Measurements from ENCODE around the gene OR2W3.

DNA sequence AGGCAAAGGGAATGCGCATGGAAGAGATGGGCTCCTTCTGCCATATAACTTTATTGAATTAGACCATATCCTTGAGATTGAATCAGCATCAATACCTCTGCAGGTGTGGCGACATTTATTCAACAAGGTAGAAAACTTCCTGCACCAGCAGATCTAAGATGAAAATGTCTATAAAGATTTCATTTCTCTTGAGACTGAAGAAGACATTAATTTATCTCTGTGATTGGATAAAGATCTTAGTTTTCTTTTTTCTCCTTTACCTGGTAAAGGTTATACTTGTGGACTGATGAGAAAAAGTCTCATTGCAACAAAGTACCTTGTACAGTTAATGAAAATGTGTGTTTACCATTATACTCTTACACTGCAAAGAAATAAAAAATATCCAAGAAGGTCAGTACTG lies 24.6 kb downstream of the OR2W3 start, which contains the start of gene OR2T8:
- TF ChIP-seq, protein P1, sequence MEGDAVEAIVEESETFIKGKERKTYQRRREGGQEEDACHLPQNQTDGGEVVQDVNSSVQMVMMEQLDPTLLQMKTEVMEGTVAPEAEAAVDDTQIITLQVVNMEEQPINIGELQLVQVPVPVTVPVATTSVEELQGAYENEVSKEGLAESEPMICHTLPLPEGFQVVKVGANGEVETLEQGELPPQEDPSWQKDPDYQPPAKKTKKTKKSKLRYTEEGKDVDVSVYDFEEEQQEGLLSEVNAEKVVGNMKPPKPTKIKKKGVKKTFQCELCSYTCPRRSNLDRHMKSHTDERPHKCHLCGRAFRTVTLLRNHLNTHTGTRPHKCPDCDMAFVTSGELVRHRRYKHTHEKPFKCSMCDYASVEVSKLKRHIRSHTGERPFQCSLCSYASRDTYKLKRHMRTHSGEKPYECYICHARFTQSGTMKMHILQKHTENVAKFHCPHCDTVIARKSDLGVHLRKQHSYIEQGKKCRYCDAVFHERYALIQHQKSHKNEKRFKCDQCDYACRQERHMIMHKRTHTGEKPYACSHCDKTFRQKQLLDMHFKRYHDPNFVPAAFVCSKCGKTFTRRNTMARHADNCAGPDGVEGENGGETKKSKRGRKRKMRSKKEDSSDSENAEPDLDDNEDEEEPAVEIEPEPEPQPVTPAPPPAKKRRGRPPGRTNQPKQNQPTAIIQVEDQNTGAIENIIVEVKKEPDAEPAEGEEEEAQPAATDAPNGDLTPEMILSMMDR (IDR thresholded peaks at IDR 0.05), result no peak
- no peak for TF ChIP-seq POLR2AphosphoS5 (IDR thresholded peaks at IDR 0.05)
- TF ChIP-seq POLR2A (IDR thresholded peaks at IDR 0.05), result no peak

All from prostate gland (tissue), 2 donors.